ENCODE measurements around the gene FAT1.
A peak's percentile ranks its signal among the peaks of the same experiment; 100 is the strongest.

FAT1 gene

GRCh38 chr4:186621959-186622553 is 101.6 kb downstream of the FAT1 start:
- TF ChIP-seq, protein P1, sequence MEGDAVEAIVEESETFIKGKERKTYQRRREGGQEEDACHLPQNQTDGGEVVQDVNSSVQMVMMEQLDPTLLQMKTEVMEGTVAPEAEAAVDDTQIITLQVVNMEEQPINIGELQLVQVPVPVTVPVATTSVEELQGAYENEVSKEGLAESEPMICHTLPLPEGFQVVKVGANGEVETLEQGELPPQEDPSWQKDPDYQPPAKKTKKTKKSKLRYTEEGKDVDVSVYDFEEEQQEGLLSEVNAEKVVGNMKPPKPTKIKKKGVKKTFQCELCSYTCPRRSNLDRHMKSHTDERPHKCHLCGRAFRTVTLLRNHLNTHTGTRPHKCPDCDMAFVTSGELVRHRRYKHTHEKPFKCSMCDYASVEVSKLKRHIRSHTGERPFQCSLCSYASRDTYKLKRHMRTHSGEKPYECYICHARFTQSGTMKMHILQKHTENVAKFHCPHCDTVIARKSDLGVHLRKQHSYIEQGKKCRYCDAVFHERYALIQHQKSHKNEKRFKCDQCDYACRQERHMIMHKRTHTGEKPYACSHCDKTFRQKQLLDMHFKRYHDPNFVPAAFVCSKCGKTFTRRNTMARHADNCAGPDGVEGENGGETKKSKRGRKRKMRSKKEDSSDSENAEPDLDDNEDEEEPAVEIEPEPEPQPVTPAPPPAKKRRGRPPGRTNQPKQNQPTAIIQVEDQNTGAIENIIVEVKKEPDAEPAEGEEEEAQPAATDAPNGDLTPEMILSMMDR (IDR thresholded peaks at IDR 0.05; ENCODE audit: low read depth, low read length) = peak; percentile 71
- H3K4me3 ChIP-seq (ENCODE audit: low read depth, low read length) = no peak overlapping the region

DNA sequence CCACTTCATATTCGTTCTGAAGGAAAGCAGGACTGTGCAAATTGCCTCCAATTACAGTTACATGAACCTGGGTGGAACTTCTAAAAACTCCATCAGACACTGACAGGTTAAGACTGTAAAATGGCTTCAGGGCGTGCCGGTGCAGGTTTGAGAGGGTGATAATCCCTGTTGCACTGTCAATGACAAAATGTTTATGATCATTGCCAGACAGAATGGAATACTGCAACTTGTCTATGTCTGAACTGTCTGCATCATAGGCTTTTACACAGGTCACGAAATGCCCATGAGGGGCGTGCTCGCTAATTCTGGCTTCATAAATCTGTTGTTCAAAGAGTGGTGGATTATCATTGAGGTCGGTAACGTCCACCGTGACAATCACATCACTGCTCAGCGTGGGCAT is 104.6 kb downstream of the FAT1 start:
- no peak overlapping the region for H3K4me3 ChIP-seq (ENCODE audit: low read depth, low read length)
- TF ChIP-seq, protein P1 (IDR thresholded peaks at IDR 0.05; ENCODE audit: low read depth, low read length) = no peak

DNA sequence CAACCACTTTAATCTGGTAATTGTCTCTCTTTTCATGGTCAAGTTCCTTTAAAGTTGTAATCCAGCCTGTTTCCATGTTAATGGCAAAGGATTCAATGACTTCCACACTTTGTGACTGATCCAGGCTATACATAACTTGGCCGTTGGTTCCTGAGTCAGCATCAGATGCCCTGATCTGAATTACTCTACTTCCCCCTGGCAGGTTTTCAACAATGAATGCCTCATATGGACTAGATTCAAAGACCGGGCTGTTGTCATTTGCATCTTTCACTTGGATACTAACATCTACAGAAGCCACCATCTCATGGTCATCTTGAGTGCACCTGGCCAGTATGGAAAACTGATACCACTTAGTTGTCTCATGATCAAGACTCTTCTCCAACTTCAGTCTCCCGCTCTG is 105.7 kb downstream of the FAT1 start:
- TF ChIP-seq, protein P1 (IDR thresholded peaks at IDR 0.05; ENCODE audit: low read depth, low read length) = no peak
- no peak overlapping the region for H3K4me3 ChIP-seq (ENCODE audit: low read depth, low read length)

DNA sequence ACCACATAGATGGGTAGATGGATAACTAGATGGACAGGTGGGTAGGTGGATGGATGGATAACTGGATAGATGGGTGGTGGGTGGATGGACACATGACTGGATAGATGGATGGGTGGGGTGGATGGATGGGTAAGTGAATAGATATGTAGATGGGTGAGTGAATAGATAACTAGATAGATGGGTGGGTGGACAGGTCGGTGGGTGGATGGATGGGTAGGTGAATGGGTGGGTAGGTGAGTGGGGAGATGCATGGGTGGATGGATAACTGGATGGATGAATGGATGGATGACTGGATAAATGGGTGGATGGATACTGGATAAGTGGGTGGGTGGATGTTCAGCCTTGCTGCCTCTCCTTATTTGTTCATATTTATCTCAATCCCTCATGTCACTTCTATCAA is 116.2 kb downstream of the FAT1 start:
- TF ChIP-seq, protein P1 (IDR thresholded peaks at IDR 0.05; ENCODE audit: low read depth, low read length) = no peak
- no peak overlapping the region for H3K4me3 ChIP-seq (ENCODE audit: low read depth, low read length)

GRCh38 chr4:186606591-186606992 is 117.1 kb downstream of the FAT1 start:
- H3K4me3 ChIP-seq (ENCODE audit: low read depth, low read length) = no peak overlapping the region
- TF ChIP-seq, protein P1 (IDR thresholded peaks at IDR 0.05; ENCODE audit: low read depth, low read length) = no peak

DNA sequence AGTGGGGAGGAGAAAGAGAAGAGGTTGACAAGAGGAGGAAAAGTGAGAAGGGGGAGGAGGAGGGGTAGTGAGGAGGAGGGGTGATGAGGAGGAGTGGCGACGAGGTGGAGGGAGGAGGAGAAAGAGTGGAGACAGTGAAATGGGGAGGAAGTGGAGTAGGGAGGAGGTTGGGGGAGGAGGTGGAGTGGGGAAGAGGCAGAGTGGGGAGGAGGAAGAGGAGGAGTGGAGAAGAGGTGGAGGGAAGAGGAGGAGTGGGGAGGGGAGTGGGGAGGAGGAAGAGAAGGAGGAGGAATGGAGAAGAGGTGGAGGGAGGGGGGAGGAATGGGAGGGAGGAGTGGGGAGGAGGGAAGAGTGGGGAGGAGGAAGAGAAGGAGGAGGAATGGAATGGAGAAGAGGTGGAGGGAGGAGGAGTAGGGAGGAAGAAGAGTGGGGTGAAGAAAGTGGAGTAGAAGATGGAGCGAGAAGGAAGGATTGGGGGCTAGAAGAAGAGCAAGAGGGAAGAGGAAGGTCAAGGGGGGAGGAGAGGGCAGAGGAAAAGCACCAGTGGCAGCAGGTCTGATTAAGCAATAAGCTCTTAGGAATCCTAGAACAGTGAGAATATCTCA is 118.3 kb downstream of the FAT1 start:
- H3K4me3 ChIP-seq (ENCODE audit: low read depth, low read length) = no peak overlapping the region
- TF ChIP-seq, protein P1 (IDR thresholded peaks at IDR 0.05; ENCODE audit: low read depth, low read length) = no peak

DNA sequence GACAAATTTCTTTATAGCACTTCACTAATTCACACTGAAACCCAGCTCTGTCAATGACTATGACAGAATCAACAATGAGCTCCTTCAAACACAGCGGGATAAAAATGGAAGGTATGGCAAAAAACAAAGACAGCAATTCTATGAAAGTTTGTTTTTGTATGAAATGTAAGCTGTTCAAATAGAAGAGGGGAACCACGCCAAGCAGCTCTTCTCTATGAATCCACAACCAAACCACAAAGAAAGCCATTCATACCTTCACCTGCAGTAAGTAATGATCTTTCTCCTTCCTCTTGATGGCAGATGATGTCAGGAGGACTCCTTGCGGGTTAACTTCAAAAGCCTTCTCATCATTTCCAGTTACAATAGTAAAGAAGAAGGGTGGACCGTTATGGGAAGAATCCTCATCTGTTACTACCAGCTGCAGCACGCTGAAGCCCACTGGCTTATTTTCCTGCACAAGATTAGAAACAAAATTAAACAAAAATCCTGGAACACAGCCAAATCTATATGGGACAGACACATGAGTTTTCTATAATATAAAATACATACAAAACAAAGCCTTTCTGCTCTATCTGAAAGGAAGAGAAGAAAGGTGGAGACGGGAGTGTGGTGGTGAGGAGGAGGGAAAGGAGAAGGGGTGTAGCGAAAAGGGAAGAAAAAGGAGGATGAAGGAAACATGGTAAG is 119.4 kb downstream of the FAT1 start:
- TF ChIP-seq, protein P1 (IDR thresholded peaks at IDR 0.05; ENCODE audit: low read depth, low read length) = no peak
- no peak overlapping the region for H3K4me3 ChIP-seq (ENCODE audit: low read depth, low read length)

Measured in WI38 (cell line).